HL-60 (cell line): ENCODE measurements around the gene NIPBL.
"Not testable (repeated sequence)": the region's sequence is repeated elsewhere in the genome, so short reads cannot be mapped to it uniquely, and the experiment has no call there.

Source experiments
- DNase-seq, 2 experiments: peaks; one replicate each; pipeline ENCODE4 v3.0.0-alpha.2; 2010 to 2020; ENCODE audit warnings: low read depth in 1 of 2, low spot score in 1 of 2
- H3K27ac ChIP-seq: fragments of 250-450 bp; sonication (Bioruptor Pico); replicated peaks from 2 replicates; pipeline ENCODE4 v1.5.1; 2020; ENCODE audit warnings: mild to moderate bottlenecking, moderate library complexity
- H3K27me3 ChIP-seq: fragments of 250-450 bp; sonication (Bioruptor Pico); 2 replicates; pipeline ENCODE4 v1.5.1; 2021; ENCODE audit warnings: mild to moderate bottlenecking, moderate library complexity; ENCODE audit not compliant: insufficient read depth, poor library complexity, severe bottlenecking
- H3K4me3 ChIP-seq: replicated peaks from 2 replicates; pipeline ENCODE4 v1.5.1; 2011; ENCODE audit warnings: mild to moderate bottlenecking, control low read depth, low read length; ENCODE audit not compliant: insufficient read depth
- CTCF ChIP-seq: IDR thresholded peaks from one replicate; pipeline ENCODE4 v1.5.1; 2011; ENCODE audit warnings: low read length, control low read depth, inconsistent platforms; ENCODE audit not compliant: insufficient read depth
- GABPA ChIP-seq: IDR thresholded peaks from 2 replicates; pipeline ENCODE4 v1.6.1; 2012; ENCODE audit warnings: low read depth
- POLR2AphosphoS5 ChIP-seq: IDR thresholded peaks from 2 replicates; pipeline ENCODE4 v1.6.1; 2012; ENCODE audit warnings: low read depth
- REST ChIP-seq: IDR thresholded peaks from 2 replicates; pipeline ENCODE4 v1.6.1; 2012; ENCODE audit warnings: low read depth; ENCODE audit not compliant: insufficient replicate concordance
- SPI1 ChIP-seq: IDR thresholded peaks from 2 replicates; pipeline ENCODE4 v1.6.1; 2012; ENCODE audit warnings: low read depth, mild to moderate bottlenecking, borderline replicate concordance

The NIPBL gene

GRCh38 chr5:36839489-36840476 lies 36.8 kb upstream of the NIPBL start:
- peak in 1 of 2 experiments; percentile 21 for DNase-seq
- Histone ChIP-seq H3K27ac (no peak overlapping the region), H3K27me3 (no peaks in the 10 kb centered on the region), H3K4me3 (no peak overlapping the region)
- TF ChIP-seq SPI1, result peak; percentile 76
- TF ChIP-seq GABPA, result no peak

- H3K27ac ChIP-seq, result no peak overlapping the region
- TF ChIP-seq SPI1 (peak; percentile 88), GABPA (no peak)
- H3K27me3 ChIP-seq, result no peaks in the 10 kb centered on the region
- H3K4me3 ChIP-seq, result no peak overlapping the region
- DNase-seq, result no peak
These were observed 34.9 kb upstream of the NIPBL start for GRCh38 chr5:36841677-36842076.

GRCh38 chr5:36842087-36842486 lies 34.5 kb upstream of the NIPBL start:
- H3K27ac ChIP-seq, result no peak overlapping the region
- no peaks in the 10 kb centered on the region for H3K27me3 ChIP-seq
- DNase-seq, result no peak
- TF ChIP-seq SPI1 (peak; percentile 72), GABPA (no peak)
- H3K4me3 ChIP-seq, result no peak overlapping the region

GRCh38 chr5:36844305-36844704 lies 32.3 kb upstream of the NIPBL start:
- DNase-seq, result no peak
- no peak overlapping the region for H3K4me3 ChIP-seq
- H3K27ac ChIP-seq, result no peak overlapping the region
- no peaks in the 10 kb centered on the region for H3K27me3 ChIP-seq
- TF ChIP-seq POLR2AphosphoS5, result no peak
- TF ChIP-seq CTCF, result no peak
- no peak for TF ChIP-seq SPI1
- no peak for TF ChIP-seq GABPA
- no peak for TF ChIP-seq REST

- H3K4me3 ChIP-seq, H3K27me3 ChIP-seq, H3K27ac ChIP-seq, DNase-seq: not testable (repeated sequence)
These were observed 28.0 kb upstream of the NIPBL start for GRCh38 chr5:36848545-36848944.

GRCh38 chr5:36852903-36853302 lies 23.7 kb upstream of the NIPBL start:
- H3K27ac ChIP-seq, DNase-seq, H3K4me3 ChIP-seq, H3K27me3 ChIP-seq: not testable (repeated sequence)

- DNase-seq, result no peak
- H3K27me3 ChIP-seq, result no peaks in the 10 kb centered on the region
- no peak overlapping the region for H3K27ac ChIP-seq
- TF ChIP-seq CTCF (no peak), SPI1 (no peak), POLR2AphosphoS5 (no peak), GABPA (no peak), REST (no peak)
- H3K4me3 ChIP-seq, result no peak overlapping the region
These were observed 22.0 kb upstream of the NIPBL start for GRCh38 chr5:36854402-36855140.
